Body of pancreas (tissue), 4 donors: ENCODE results near the gene SPATA31E1.

Experiments
- CTCF ChIP-seq, 7 experiments: fragments of 450-650 bp in 4 of 7; fragments of 200-600 bp in 3 of 7; sonication (generic) in 3 of 7; IDR thresholded peaks; one replicate each; pipeline ENCODE4 v1.5.1; 2016 to 2019; ENCODE audit warnings: antibody characterized with exemption in 7 of 7
- POLR2A ChIP-seq, 3 donors: fragments of 450-650 bp; IDR thresholded peaks; one replicate each; pipeline ENCODE4 v1.6.1; 2016; ENCODE audit warnings: antibody characterized with exemption in 3 of 3, mild to moderate bottlenecking in 2 of 3

GRCh38 chr9:87883990-87884389, 1.3 kb downstream of the SPATA31E1 start:
- TF ChIP-seq CTCF (IDR thresholded peaks at IDR 0.05) (no peak), POLR2A (IDR thresholded peaks at IDR 0.05) (no peak)
